Measurements from ENCODE around the gene NCK2. TPM values are rescaled to one million over a fixed set of nuclear protein-coding genes. Genes with fewer than 3 reads are reported as not detected.

NCK2 gene
- polyA plus RNA-seq, 1 of the 3 experiments (the other 2 are of a cell fraction) = 42.8 TPM

DNA sequence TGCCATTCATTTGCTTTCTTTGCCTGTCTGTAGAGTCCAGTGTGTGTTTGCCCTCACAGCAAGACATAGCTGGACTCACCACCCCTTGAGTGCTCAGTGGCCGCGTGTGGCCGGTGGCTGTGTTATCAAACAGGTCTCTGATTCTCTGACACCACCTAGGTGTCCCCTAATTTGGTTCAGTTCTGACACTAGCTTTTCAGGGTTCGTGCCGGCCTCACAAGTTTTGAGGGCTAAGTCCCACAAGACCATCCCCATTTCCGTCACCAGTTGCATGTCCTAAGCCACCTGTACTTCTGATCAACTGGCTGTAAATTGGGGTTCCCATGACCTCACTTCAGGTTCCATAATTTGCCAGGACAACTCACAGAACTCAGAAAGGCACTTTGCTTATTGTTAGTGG lies 23.5 kb downstream of the NCK2 start:
- Histone ChIP-seq H3K4me2 (no peak overlapping the region), H3K9me3 (no peaks in the 10 kb centered on the region), H3K9ac (no peak overlapping the region), H3F3A (replicated peaks; ENCODE audit: insufficient read depth) (no peaks in the 10 kb centered on the region), H3K4me3 (ENCODE audit: low read depth in 2 of 2, low read length in 1 of 2) (no peak overlapping the region), H3K36me3 (replicated peaks in 1 of 2; ENCODE audit: control insufficient read depth in 1 of 2, insufficient read depth in 2 of 2, low read length in 1 of 2) (peaks cover 8 to 10% of the 10 kb centered on the region in 2 experiments), H3K27me3 (ENCODE audit: insufficient read depth) (no peaks in the 10 kb centered on the region), H3K4me1 (ENCODE audit: control insufficient read depth in 1 of 2, insufficient read depth in 2 of 2, low read depth in 1 of 2, low read length in 1 of 2) (peaks cover 0 to 4% of the 10 kb centered on the region in 2 experiments; a peak in 2 of 4 replicates), H2AFZ (ENCODE audit: low read depth) (no peak overlapping the region), H3K9me2 (no peaks in the 10 kb centered on the region), H4K20me1 (ENCODE audit: insufficient read depth) (peaks cover 44% of the 10 kb centered on the region), H3K79me2 (ENCODE audit: insufficient read depth) (peaks cover 61% of the 10 kb centered on the region), H3K27ac (ENCODE audit: low read depth in 2 of 2, low read length in 1 of 2) (no peak overlapping the region)
- ChIA-PET POLR2A (no interaction called here), CTCF (interaction anchor here (1.3 kb wide), 1 partner anchor 21 kb away, joined by 3 read pairs; no protein-coding TSS in a partner anchor)
- no peak for TF ChIP-seq TCF12 (IDR thresholded peaks at IDR 0.05)
- no peak for TF ChIP-seq GATA2 (CRISPR knock-in tag; IDR thresholded peaks at IDR 0.05)
- TF ChIP-seq, protein P1, sequence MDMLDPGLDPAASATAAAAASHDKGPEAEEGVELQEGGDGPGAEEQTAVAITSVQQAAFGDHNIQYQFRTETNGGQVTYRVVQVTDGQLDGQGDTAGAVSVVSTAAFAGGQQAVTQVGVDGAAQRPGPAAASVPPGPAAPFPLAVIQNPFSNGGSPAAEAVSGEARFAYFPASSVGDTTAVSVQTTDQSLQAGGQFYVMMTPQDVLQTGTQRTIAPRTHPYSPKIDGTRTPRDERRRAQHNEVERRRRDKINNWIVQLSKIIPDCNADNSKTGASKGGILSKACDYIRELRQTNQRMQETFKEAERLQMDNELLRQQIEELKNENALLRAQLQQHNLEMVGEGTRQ (IDR thresholded peaks at IDR 0.05; ENCODE audit: borderline replicate concordance, low read depth, low read length) = no peak
- TF ChIP-seq RAD21 (IDR thresholded peaks at IDR 0.05; ENCODE audit: low read length) = no peak
- TF ChIP-seq FOXM1 (IDR thresholded peaks at IDR 0.05; ENCODE audit: low read depth) = no peak
- no peak for TF ChIP-seq TEAD4 (IDR thresholded peaks at IDR 0.05; ENCODE audit: borderline replicate concordance, insufficient read depth)
- TF ChIP-seq, protein P2, sequence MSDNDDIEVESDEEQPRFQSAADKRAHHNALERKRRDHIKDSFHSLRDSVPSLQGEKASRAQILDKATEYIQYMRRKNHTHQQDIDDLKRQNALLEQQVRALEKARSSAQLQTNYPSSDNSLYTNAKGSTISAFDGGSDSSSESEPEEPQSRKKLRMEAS (IDR thresholded peaks at IDR 0.05; ENCODE audit: low read depth) = no peak
- TF ChIP-seq RCOR1 (IDR thresholded peaks at IDR 0.05; ENCODE audit: low read length) = no peak
- no peak for TF ChIP-seq RFX5 (IDR thresholded peaks at IDR 0.05; ENCODE audit: low read length)
- no peak for TF ChIP-seq SMC3 (IDR thresholded peaks at IDR 0.05; ENCODE audit: low read depth, low read length)
- TF ChIP-seq ELF1 (IDR thresholded peaks at IDR 0.05) = no peak
- no peak for TF ChIP-seq FOSL2 (IDR thresholded peaks at IDR 0.05; ENCODE audit: borderline replicate concordance, low read depth)
- no peak for TF ChIP-seq GABPA (IDR thresholded peaks at IDR 0.05; ENCODE audit: low read depth)
- TF ChIP-seq, protein P3, sequence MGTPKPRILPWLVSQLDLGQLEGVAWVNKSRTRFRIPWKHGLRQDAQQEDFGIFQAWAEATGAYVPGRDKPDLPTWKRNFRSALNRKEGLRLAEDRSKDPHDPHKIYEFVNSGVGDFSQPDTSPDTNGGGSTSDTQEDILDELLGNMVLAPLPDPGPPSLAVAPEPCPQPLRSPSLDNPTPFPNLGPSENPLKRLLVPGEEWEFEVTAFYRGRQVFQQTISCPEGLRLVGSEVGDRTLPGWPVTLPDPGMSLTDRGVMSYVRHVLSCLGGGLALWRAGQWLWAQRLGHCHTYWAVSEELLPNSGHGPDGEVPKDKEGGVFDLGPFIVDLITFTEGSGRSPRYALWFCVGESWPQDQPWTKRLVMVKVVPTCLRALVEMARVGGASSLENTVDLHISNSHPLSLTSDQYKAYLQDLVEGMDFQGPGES (IDR thresholded peaks at IDR 0.05; ENCODE audit: low read depth, low read length) = no peak
- WGBS (ENCODE audit: low lambda C conversion rate) = 97% methylated on average over 5 of the region's 6 CpGs
- DNase-seq = no peak

DNA sequence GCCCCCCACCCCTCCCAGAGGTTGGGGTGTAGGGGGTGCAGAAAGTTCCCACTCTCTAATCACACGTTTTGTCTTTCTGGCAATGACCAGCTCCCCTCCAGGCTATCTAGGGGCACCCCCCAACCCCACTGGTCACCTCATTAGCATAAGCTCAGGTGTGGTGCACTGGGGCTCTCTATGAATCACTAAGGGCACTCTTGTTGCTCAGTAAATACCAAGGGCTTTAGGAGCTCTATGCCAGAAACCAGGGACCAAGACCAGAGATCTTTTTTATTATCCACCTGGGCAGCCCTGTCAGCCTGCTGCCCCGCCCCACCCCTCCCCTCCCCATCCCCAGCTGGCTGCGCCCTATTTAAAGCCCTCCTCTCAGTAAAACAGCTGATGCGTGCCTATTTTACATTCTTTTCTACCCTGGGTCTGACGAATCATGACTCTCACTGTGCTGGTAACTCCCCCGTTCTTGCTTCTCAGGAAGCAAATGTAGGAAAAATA lies 24.3 kb downstream of the NCK2 start:
- no peaks in the 10 kb centered on the region for H3K27me3 ChIP-seq (ENCODE audit: insufficient read depth)
- H3K9me2 ChIP-seq = no peaks in the 10 kb centered on the region
- no peaks in the 10 kb centered on the region for H3F3A ChIP-seq (replicated peaks; ENCODE audit: insufficient read depth)
- 85% methylated on average over 6 of the region's 6 CpGs for WGBS (ENCODE audit: low lambda C conversion rate)
- H2AFZ ChIP-seq (ENCODE audit: low read depth) = no peak overlapping the region
- H3K9ac ChIP-seq = no peak overlapping the region
- H3K4me2 ChIP-seq = no peak overlapping the region
- peaks cover 62% of the 10 kb centered on the region for H3K79me2 ChIP-seq (ENCODE audit: insufficient read depth)
- no peaks in the 10 kb centered on the region for H3K9me3 ChIP-seq
- H3K36me3 ChIP-seq (replicated peaks in 1 of 2; ENCODE audit: control insufficient read depth in 1 of 2, insufficient read depth in 2 of 2, low read length in 1 of 2) = peaks cover 8 to 10% of the 10 kb centered on the region in 2 experiments
- CTCF ChIA-PET = interaction anchor here (1.0 to 1.1 kb wide), 2 partner anchors 9 to 10 kb away, joined by 3 to 4 read pairs; no protein-coding TSS in a partner anchor
- no peak for DNase-seq
- H3K27ac ChIP-seq (ENCODE audit: low read depth in 2 of 2, low read length in 1 of 2) = no peak overlapping the region
- no peak overlapping the region for H3K4me3 ChIP-seq (ENCODE audit: low read depth in 2 of 2, low read length in 1 of 2)
- peaks cover 43% of the 10 kb centered on the region; the same call in 1 of the 2 replicates for H4K20me1 ChIP-seq (ENCODE audit: insufficient read depth)
- H3K4me1 ChIP-seq (ENCODE audit: control insufficient read depth in 1 of 2, insufficient read depth in 2 of 2, low read depth in 1 of 2, low read length in 1 of 2) = peaks cover 0 to 3% of the 10 kb centered on the region in 2 experiments; a peak in 1 of 4 replicates
- POLR2A ChIA-PET = no interaction called here
- no peak for TF ChIP-seq RXRA (IDR thresholded peaks at IDR 0.05; ENCODE audit: borderline replicate concordance, low read depth)
- no peak for TF ChIP-seq RAD21 (IDR thresholded peaks at IDR 0.05; ENCODE audit: low read length)
- TF ChIP-seq MXI1 (IDR thresholded peaks at IDR 0.05; ENCODE audit: low read depth, low read length) = no peak
- TF ChIP-seq NRF1 (IDR thresholded peaks at IDR 0.05; ENCODE audit: low read depth, low read length) = no peak
- TF ChIP-seq SIN3A (IDR thresholded peaks at IDR 0.05; ENCODE audit: borderline replicate concordance, low read depth, low read length) = no peak
- TF ChIP-seq, protein P4, sequence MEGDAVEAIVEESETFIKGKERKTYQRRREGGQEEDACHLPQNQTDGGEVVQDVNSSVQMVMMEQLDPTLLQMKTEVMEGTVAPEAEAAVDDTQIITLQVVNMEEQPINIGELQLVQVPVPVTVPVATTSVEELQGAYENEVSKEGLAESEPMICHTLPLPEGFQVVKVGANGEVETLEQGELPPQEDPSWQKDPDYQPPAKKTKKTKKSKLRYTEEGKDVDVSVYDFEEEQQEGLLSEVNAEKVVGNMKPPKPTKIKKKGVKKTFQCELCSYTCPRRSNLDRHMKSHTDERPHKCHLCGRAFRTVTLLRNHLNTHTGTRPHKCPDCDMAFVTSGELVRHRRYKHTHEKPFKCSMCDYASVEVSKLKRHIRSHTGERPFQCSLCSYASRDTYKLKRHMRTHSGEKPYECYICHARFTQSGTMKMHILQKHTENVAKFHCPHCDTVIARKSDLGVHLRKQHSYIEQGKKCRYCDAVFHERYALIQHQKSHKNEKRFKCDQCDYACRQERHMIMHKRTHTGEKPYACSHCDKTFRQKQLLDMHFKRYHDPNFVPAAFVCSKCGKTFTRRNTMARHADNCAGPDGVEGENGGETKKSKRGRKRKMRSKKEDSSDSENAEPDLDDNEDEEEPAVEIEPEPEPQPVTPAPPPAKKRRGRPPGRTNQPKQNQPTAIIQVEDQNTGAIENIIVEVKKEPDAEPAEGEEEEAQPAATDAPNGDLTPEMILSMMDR (IDR thresholded peaks at IDR 0.05) = no peak
- TF ChIP-seq, protein P3 (IDR thresholded peaks at IDR 0.05; ENCODE audit: low read depth, low read length) = no peak
- no peak for TF ChIP-seq POLR2AphosphoS5 (IDR thresholded peaks at IDR 0.05; ENCODE audit: low read depth, low read length)
- no peak for TF ChIP-seq TCF12 (IDR thresholded peaks at IDR 0.05)

All from SK-N-SH (cell line).